HG02870 (cell line): ENCODE measurements around the gene AMOTL1.
"Not testable (repeated sequence)": the region's sequence is repeated elsewhere in the genome, so short reads cannot be mapped to it uniquely, and the experiment has no call there.

Source experiments
- ATAC-seq: cut with Tn5 transposase; IDR thresholded peaks from one replicate; pipeline ENCODE4 v1.9.1; 2021; ENCODE audit warnings: mild to moderate bottlenecking, moderate library complexity; ENCODE audit not compliant: unreplicated experiment

The AMOTL1 gene

GRCh38 chr11:94876645-94877442 is 108.7 kb downstream of the AMOTL1 start:
- ATAC-seq: peak; percentile 95

DNA sequence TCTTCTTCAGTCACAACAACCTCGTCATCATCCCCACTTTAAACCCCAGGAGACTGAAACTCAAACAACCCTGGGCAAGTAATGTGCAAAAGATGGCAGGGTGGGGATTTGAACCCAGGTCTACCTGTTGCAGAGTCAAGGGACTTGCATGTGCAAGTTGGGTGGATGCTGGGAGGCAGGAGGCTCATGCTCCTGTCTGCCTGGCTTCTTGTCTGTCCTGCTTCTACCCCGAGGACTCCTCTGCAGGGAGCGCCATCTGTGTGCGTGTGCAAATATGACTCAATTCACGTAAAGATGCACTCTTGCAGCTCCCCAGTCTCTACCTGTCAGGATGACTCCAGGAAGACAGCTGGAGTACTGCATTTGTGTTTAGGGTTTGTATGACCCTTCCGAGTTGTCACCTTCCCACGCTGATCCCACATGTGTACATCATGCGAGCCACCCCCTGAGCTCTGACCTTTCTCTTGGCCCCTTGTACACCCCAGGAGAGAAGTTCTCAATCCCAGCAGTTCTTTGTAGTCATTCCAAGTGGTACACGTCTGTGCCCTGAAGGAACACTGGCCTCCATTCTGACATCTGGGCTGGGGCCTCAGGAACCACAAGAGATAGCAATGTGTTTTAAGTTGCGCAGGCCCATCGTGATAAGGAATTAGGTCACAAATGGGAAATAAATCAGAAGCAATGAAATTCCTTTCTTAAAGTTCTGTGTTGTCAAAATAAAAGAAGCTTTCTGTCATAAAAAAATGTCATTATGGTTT is 109.5 kb downstream of the AMOTL1 start:
- no peak for ATAC-seq

DNA sequence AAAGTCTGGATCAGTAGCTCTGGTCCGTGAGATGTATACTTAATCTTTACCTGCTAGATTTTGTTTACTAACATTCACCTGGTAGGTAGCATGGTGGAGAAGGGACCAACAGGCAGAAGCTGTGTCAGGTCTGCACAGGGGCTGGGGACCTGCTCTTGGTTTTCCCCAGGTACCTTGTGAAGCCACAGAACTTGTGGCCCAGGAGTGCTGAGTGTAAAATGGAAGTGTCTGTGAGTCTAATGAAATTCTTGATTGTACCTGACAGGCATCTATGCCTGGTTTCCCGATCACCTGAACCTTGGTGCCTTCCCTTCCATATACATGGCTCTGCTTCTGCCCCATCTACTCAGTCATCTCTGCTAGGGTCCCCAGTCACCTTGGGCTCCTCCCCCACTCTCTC is 110.8 kb downstream of the AMOTL1 start:
- ATAC-seq: no peak

- no peak for ATAC-seq
Observed at GRCh38 chr11:94880216-94880615, 112.1 kb downstream of the AMOTL1 start.

DNA sequence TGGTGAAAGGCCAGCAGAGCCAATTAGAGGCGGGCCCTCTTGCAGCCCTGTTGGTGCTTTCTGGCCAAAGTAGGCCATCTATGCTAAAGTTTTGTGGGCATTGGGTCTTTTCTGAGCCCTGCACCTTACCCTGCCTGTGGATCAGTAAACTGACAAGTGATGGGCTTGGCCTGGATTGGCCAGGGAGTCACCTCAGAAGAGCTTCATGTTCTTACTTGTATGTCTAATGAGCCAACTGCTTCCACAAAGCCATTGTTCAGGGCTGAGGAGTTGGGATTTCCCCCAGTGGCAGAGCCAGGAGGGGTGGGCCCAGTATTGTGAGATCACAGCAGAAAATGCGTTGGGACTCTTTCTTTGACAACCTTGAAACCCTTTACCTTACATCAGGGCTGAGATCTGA is 114.8 kb downstream of the AMOTL1 start:
- ATAC-seq: no peak

DNA sequence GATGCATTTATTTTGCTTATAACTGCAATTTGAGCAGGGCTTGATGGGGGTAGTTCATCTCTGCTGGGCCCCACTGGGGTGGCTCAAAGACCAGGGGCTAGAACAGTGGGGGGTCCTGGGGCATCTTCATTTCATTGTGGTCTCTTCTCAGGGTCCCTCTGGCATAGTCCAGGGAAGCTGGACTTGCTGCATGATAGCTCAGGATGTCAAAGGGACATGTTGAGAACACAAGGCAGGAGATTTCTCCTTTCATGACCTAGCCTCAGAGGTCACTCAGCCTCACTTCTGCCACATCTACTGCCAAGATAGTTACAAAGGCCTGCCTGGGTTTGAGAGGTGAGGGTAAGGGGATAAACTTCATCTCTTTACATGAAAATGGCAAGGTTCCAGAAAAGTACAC is 115.7 kb downstream of the AMOTL1 start:
- no peak for ATAC-seq

DNA sequence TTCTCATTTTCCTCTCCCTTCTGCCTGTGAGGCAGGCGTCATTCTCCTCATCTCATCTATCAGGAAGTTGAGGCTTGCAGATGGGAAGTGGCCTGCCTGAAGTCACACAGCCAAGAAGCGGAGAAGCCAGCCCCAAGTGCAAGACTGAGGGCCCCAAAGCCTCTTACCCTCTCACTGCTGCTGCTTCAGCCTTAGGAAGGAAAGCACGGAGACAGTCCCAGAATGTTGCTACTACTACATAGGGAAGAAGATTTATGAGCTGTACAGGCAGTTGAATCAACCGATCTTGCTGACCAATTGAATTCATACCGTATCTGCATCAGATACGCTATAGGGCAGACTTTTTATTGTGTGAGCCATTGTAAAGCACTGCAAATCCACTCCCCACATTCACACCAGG is 116.2 kb downstream of the AMOTL1 start:
- ATAC-seq: no peak

GRCh38 chr11:94885133-94885532 is 117.0 kb downstream of the AMOTL1 start:
- peak; percentile 50 for ATAC-seq

- ATAC-seq: no peak
Observed at GRCh38 chr11:94885581-94885980, 117.4 kb downstream of the AMOTL1 start.

GRCh38 chr11:94888204-94888603 is 120.0 kb downstream of the AMOTL1 start:
- no peak for ATAC-seq

DNA sequence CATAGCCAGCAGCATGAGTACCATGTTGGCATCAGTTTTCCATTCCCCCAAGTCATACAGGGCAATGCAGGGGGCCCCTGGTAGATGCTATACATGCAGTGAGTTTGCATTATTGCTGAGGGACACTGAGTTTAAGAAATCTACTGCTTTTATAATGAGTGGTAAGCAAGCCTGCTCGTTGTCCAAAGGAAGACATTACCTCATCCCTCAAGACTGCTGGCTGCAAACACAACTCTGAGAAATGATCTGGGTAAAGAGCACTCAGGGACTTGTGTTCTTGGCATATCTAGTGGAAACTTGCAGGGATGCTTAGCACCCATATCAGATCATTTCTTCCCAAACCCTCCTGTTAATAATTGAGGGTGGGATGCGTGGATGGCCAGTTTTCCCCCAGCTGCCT is 127.3 kb downstream of the AMOTL1 start:
- no peak for ATAC-seq

- ATAC-seq: no peak
Observed at GRCh38 chr11:94895971-94896370, 127.8 kb downstream of the AMOTL1 start.

DNA sequence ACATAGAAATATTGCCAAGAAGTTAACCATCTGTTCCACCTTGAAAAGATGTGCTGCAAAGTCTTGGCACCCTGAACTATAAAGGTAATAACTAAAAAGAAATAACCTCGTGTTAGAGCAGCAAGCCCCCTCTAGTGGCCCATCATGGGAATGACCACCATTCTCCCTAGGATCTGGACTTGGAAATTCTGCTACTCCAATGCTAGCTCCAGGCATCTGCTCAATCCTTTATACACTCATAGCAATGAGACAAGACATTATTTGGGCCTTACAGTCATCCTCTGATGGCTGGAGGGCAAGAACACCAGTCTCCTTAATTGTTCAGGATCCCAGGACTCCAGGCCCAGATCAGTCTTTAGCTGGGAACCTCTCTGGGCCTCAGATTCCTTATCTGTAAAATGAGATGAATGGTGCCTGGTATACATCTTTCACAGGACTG is 129.2 kb downstream of the AMOTL1 start:
- no peak for ATAC-seq

- ATAC-seq: no peak
Observed at GRCh38 chr11:94907226-94907625, 139.1 kb downstream of the AMOTL1 start.

GRCh38 chr11:94909371-94909820 is 141.2 kb downstream of the AMOTL1 start:
- no peak for ATAC-seq

DNA sequence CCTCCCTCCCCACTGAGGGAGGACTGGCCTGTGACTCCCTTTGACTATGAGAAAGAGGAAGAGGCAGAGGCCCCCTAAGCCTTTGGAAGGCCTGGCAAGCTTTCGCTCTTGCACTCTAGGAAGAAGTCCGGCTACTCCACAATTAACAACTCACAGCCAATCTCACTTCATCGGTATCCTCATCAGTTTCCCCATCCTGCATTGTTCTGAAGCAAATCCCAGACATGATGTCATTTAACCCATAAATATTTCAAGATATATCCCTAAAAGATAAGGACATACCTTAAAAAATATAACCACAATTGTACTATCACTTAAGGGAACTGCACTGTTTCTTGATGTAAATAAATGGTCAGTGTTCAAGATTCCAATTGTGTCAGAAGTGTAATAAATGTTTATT is 142.1 kb downstream of the AMOTL1 start:
- no peak for ATAC-seq

GRCh38 chr11:94910779-94911178 is 142.6 kb downstream of the AMOTL1 start:
- no peak for ATAC-seq

GRCh38 chr11:94912806-94913205 is 144.7 kb downstream of the AMOTL1 start:
- no peak for ATAC-seq

GRCh38 chr11:94913718-94914394 is 145.7 kb downstream of the AMOTL1 start:
- ATAC-seq: not testable (repeated sequence)

- no peak for ATAC-seq
Observed at GRCh38 chr11:94920311-94920710, 152.2 kb downstream of the AMOTL1 start.

DNA sequence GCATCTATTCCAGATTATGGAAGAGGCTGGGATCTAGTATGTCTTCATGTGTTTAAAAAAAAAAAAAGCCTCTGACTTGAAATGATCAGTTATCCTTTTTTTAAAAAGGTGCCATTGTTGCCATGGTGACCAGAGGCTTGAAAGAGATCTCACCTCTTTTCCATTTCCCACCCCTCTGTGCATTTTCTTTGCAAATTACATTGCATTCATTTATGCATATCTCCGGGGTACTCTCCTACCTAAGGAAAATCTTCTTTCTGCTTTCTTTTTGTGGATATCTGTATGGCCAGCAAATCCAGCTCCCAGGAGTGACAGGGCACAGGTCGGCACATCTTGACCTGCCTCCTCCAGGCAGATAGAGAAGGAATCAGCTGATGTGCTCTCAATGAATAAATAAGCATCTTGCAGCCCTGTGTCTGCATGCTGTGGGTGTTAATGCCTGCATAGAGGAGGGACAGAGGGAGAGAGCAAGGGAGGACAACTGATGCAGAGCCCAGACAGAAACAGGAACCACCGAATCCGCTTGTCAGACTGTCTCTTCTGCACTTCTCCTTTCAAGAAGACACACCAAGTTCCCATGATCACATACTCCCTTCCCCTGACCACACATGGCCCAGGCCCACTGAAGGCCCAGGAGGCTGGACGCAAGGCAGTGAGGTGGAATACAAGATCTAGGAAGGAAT is 154.3 kb downstream of the AMOTL1 start:
- no peak for ATAC-seq
